Activated CD4-positive, alpha-beta T cell treated with anti-CD3 and anti-CD28 coated beads, Interleukin-2, Interleukin-6, amounts not matched to agents 100 ng/mL and 50 ng/mL, durations not matched to agents 16 hours and 8 hours (primary cell): ENCODE measurements around the gene LAIR2.
A peak's percentile ranks its signal among the peaks of the same experiment; 100 is the strongest.

Source experiments
- DNase-seq: peaks from one replicate; pipeline ENCODE4 v3.0.0-alpha.2; 2020

LAIR2 gene

GRCh38 chr19:54541712-54542111, 39.1 kb downstream of the LAIR2 start:
- DNase-seq: no peak

GRCh38 chr19:54548806-54549205, 46.2 kb downstream of the LAIR2 start:
- no peak for DNase-seq

DNA sequence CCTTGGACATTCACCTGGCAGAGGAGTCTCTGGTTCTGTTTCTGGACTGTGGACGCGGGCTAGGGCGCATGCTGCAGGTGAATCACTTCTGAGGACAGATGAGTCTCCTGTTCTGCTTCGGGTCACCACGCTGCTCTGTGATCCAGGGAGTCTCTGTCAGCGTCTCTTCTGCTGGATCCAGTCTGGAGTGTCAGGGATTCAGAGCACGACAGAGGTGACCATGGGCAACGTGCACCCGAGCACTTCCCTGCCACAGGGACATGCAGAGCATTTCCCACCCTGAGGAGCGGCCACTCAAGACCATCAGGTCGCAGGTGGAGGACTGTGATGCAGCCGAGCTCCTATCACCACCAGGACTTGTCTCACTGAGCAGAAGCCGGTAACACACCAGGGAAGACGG, 46.6 kb downstream of the LAIR2 start:
- no peak for DNase-seq

GRCh38 chr19:54551293-54551692, 48.7 kb downstream of the LAIR2 start:
- peak; percentile 25 for DNase-seq

DNA sequence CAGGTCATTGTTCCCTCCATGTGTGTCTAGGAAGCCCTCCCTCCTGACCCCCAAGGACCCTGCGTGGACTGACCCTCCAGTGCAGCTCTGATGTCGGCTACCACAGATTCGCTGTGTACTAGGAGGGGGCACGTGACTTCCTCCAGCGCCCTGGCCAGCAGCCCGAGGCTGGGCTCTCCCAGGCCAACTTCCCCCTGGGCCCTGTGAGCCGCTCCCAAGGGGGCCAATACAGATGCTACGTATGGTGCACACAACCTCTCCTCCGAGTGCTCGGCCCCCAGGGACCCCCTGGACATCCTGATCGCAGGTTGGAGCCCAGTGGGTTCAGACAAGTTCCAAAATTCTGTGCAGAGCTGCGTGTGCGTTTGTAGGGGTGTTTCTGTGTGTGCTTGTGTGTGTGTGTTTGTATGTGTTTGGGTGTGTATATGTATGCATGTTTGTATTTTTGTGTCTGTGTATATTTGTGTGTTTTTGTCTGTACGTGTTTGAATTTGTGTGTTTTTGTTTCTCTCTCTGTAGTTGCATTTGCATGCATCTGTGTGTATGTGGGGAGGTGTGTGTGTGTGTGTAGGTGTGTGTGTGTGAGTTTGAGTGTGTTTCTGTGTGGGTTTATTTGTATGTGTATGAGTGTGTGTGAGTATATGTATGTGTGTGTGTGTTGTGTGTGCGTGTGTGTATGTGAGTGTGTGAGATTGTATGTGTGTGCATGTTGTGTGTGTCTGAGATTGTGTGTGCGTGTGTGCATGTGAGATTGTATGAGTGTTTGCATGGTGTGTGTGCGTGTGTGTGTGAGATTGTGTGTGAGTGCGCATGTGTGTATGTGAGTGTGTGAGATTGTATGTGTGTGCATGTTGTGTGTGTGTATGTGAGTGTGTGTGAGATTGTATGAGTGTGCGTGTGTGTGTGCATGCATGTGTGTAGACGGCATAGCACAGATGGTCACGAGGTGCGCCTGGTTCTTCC, 49.6 kb downstream of the LAIR2 start:
- DNase-seq: no peak

DNA sequence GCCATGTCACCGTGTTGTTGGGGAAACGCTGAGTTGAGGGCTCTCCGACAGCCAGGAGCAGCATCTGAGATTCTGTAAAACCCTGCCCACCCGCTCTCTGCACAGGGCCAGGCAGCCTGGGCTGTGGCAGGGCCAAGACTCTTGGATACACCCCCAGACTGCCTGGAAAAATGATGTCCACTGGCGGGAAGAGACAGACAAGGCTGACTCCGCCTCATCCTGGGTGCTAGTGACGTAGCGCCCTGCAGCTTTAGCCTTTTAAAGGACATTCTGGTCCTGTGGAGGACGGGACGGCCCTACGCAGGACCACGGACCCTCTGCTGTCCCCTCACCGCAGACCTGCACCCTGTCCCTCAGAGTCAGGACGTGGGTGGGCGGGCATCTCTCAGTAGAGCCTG, 50.3 kb downstream of the LAIR2 start:
- DNase-seq: no peak

DNA sequence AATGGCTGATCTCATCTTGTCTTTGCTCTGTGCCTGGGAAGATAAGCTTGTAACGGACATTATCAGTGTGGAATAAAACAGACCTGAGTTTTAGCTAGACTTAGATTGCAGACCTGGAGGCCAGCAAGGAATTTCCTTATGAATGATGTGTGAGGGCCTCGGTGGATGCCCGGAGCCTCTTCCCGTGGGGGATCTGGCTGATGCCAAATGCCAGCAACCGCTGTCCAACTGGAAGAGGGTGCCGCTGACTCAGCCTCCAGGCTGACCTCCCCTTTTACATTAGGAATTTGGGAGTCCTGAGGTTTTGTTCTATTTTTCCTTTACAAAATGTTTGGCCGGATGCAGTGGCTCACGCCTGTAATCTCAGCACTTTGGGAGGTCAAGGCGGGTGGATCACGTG, 51.4 kb downstream of the LAIR2 start:
- DNase-seq: no peak

DNA sequence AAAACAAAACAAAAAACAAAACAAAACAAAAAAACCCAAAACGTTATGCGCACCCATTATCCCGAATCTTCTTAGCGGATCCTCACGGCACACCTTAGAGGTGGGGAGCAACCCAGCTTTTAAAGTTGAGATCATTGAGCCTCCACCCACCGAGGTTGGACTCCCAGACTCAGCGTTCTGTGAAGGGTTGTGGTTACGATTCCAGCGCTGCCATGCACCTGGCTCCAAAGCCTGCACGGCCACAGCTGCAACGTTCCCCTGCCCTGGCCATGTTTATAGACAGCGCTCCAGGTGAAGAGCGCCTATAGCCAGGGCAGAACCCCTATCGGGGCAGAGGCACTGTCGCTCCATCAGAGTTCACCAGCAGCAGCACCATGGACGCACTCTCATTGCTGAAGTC, 52.3 kb downstream of the LAIR2 start:
- no peak for DNase-seq

DNA sequence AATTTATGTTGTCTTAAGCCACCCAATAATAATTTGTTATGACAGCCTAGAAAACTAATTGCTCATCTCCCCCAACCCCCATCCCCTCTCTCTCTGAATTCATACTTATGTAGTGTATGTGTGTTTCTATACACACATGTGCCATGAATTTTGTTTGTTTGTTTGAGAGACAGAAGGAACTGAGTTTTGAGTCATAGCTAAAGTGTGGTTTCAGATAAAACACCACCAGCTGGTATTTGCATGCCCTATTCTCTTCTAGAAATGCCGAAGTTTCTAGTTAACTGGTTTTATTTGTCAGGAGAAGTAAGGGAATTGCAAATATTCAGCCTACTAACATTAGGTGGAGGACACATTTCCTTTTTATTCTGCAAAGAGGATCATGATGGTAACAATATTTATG, 53.6 kb downstream of the LAIR2 start:
- DNase-seq: no peak

DNA sequence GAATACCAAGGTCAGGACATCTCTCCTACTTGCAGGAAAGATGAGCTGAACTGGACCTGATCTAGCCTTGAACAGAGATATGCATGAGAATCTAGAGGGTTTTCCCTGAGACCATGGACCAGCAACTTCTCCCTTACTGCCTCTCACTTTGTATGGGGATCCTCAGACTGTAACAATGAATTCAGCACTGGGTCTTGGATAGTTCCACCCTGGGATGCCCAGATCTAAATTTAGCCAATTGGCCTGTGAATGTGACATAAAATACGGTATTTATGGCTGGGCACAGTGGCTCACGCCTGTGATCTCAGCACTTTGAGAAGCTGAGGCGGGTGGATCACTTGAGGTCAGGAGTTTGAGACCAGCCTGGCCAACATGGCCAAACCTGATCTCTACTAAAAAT, 55.7 kb downstream of the LAIR2 start:
- DNase-seq: no peak
